Stimulated activated CD8-positive, alpha-beta memory T cell treated with anti-CD3 and anti-CD28 coated beads, Interleukin-4, amount 100 ng/mL, for 48 hours (primary cell): ENCODE measurements around the gene ZDHHC18.

ENCODE experiments used
- DNase-seq: peaks from one replicate; pipeline ENCODE4 v3.0.0-alpha.2; 2020

The ZDHHC18 gene

GRCh38 chr1:26900815-26901511 lies 74.5 kb downstream of the ZDHHC18 start:
- no peak for DNase-seq
